Lower leg skin (tissue), 3 donors: Measurements from ENCODE around the gene HNRNPL.

ENCODE experiments used
- POLR2A ChIP-seq, 2 donors: fragments of 450-650 bp; IDR thresholded peaks; one replicate each; pipeline ENCODE4 v1.6.1; 2016 to 2017; ENCODE audit warnings: antibody characterized with exemption in 2 of 2, mild to moderate bottlenecking in 1 of 2, moderate library complexity in 1 of 2
- TF ChIP-seq, protein P1 (sequence below), 3 donors: fragments of 450-650 bp; IDR thresholded peaks; one replicate each; pipeline ENCODE4 v1.5.1; 2016; ENCODE audit warnings: antibody characterized with exemption in 3 of 3, mild to moderate bottlenecking in 3 of 3, moderate library complexity in 2 of 3

DNA sequence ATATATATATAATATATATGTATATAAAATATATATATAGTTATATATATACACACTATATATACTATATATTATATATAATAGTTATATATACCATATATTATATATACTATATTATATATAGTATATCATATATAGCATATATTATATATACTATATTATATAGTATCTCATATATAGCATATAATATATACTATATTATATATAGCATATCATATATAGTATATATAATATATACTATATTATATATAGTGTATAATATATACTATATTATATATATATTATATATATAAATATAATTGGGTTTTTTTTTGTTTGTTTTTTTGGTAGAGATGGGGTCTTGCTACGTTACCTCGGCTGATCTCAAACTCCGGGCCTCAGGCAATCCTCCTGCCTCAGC is 11.6 kb upstream of the HNRNPL start:
- TF ChIP-seq, protein P1, sequence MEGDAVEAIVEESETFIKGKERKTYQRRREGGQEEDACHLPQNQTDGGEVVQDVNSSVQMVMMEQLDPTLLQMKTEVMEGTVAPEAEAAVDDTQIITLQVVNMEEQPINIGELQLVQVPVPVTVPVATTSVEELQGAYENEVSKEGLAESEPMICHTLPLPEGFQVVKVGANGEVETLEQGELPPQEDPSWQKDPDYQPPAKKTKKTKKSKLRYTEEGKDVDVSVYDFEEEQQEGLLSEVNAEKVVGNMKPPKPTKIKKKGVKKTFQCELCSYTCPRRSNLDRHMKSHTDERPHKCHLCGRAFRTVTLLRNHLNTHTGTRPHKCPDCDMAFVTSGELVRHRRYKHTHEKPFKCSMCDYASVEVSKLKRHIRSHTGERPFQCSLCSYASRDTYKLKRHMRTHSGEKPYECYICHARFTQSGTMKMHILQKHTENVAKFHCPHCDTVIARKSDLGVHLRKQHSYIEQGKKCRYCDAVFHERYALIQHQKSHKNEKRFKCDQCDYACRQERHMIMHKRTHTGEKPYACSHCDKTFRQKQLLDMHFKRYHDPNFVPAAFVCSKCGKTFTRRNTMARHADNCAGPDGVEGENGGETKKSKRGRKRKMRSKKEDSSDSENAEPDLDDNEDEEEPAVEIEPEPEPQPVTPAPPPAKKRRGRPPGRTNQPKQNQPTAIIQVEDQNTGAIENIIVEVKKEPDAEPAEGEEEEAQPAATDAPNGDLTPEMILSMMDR (IDR thresholded peaks at IDR 0.05) = no peak
- TF ChIP-seq POLR2A (IDR thresholded peaks at IDR 0.05) = no peak
